ENCODE results near the gene SKA1. TPM values are rescaled to one million over a fixed set of nuclear protein-coding genes. Genes with fewer than 3 reads are reported as not detected.

Gene SKA1
- under 1 TPM in 1 of 4 donors, not detected in 3; 0.45 TPM for total RNA-seq

GRCh38 chr18:50374753-50375391 is at the start of gene SKA1:
TSS of gene SKA1 (plus strand) at chr18:50375046. CDS start at chr18:50375831, 785 bp downstream.
- Histone ChIP-seq H3K9me3 (no peaks in the 10 kb centered on the region), H3K27me3 (no peaks in the 10 kb centered on the region), H3K4me1 (peaks cover 0 to 6% of the 10 kb centered on the region in 2 donors), H3K36me3 (no peaks in the 10 kb centered on the region), H3K4me3 (replicated peaks in 1 of 3) (peak within 1 kb of the TSS in 1 of 3 donors; percentile 24), H3K27ac (peak within 1 kb of the TSS; percentile 29 to 49 (median 47))
- TF ChIP-seq POLR2A (IDR thresholded peaks at IDR 0.05) (peak in 1 of 2 donors; percentile 81), CTCF (IDR thresholded peaks at IDR 0.05) (no peak)
- peak; percentile 88 to 94 for DNase-seq
- WGBS, 2 donors: 0 to 1% methylated on average over 19 to 36 of the region's 47 CpGs
- intact Hi-C loops (cut with DNase I): no loop called here

- TF ChIP-seq CTCF (IDR thresholded peaks at IDR 0.05) (no peak), POLR2A (IDR thresholded peaks at IDR 0.05) (no peak)
- Histone ChIP-seq H3K4me3 (replicated peaks in 1 of 3) (no peak overlapping the region), H3K27me3 (no peaks in the 10 kb centered on the region), H3K36me3 (no peaks in the 10 kb centered on the region), H3K27ac (no peak overlapping the region), H3K4me1 (peaks cover 0 to 4% of the 10 kb centered on the region in 2 donors), H3K9me3 (no peaks in the 10 kb centered on the region)
- no peak for DNase-seq
- WGBS, 2 donors: 87 to 92% methylated on average over 3 of the region's 3 CpGs
- intact Hi-C loops (cut with DNase I): no loop called here
These were observed 46.9 kb upstream of the SKA1 start for GRCh38 chr18:50327983-50328382.

- Histone ChIP-seq H3K27ac (no peak overlapping the region), H3K36me3 (no peaks in the 10 kb centered on the region)
- no peak for TF ChIP-seq POLR2A (IDR thresholded peaks at IDR 0.05)
These were observed 44.7 kb upstream of the SKA1 start for GRCh38 chr18:50330176-50330575.

GRCh38 chr18:50331691-50332090 is 43.2 kb upstream of the SKA1 start:
- DNase-seq: peak; percentile 53 to 60
- H3K27ac ChIP-seq: no peak overlapping the region
- peaks cover 0 to 4% of the 10 kb centered on the region in 2 donors for H3K4me1 ChIP-seq
- intact Hi-C loops (cut with DNase I): no loop called here
- WGBS, 2 donors: 24 to 31% methylated on average over 1 of the region's 1 CpG
- H3K27me3 ChIP-seq: no peaks in the 10 kb centered on the region
- no peak for TF ChIP-seq CTCF (IDR thresholded peaks at IDR 0.05)
- TF ChIP-seq POLR2A (IDR thresholded peaks at IDR 0.05): no peak
- no peaks in the 10 kb centered on the region for H3K36me3 ChIP-seq
- no peak overlapping the region for H3K4me3 ChIP-seq (replicated peaks in 1 of 3)
- H3K9me3 ChIP-seq: no peaks in the 10 kb centered on the region

More at GRCh38 chr18:50330176-50330575, 44.7 kb upstream of the SKA1 start:
- DNase-seq: no peak
- Histone ChIP-seq H3K9me3 (no peaks in the 10 kb centered on the region), H3K4me3 (replicated peaks in 1 of 3) (no peak overlapping the region), H3K27me3 (no peaks in the 10 kb centered on the region), H3K4me1 (peaks cover 0 to 4% of the 10 kb centered on the region in 2 donors)
- intact Hi-C loops (cut with DNase I): no loop called here

- WGBS, 2 donors: 82 to 88% methylated on average over 7 of the region's 7 CpGs
- Histone ChIP-seq H3K9me3 (no peaks in the 10 kb centered on the region), H3K27me3 (no peaks in the 10 kb centered on the region), H3K27ac (no peak overlapping the region), H3K4me1 (peaks cover 0 to 4% of the 10 kb centered on the region in 2 donors), H3K4me3 (replicated peaks in 1 of 3) (no peak overlapping the region), H3K36me3 (no peaks in the 10 kb centered on the region)
- TF ChIP-seq POLR2A (IDR thresholded peaks at IDR 0.05) (no peak), CTCF (IDR thresholded peaks at IDR 0.05) (no peak)
- intact Hi-C loops (cut with DNase I): no loop called here
- no peak for DNase-seq
These were observed 40.2 kb upstream of the SKA1 start for GRCh38 chr18:50334546-50335152.

Measured in thyroid gland (tissue), 4 donors.